Glomerular endothelial cell (primary cell): ENCODE results near the gene POU3F1. TPM values are rescaled to one million over a fixed set of nuclear protein-coding genes. Genes with fewer than 3 reads are reported as not detected.
"Not testable (repeated sequence)": the region's sequence is repeated elsewhere in the genome, so short reads cannot be mapped to it uniquely, and the experiment has no call there.

Experiments used
- DNase-seq: peaks from one replicate; pipeline ENCODE4 v3.0.0-alpha.2; 2011; ENCODE audit warnings: low read depth, low spot score; ENCODE audit errors: extremely low read depth
- total RNA-seq: library from RNA; depleted of rRNA; stranded (reverse); fragments of >200 nt; gene quantifications from 2 replicates; pipeline ENCODE4 v1.2.3, GENCODE V29; 2015

POU3F1 gene
- total RNA-seq, 1 donor from 2014 or later = not detected

DNA sequence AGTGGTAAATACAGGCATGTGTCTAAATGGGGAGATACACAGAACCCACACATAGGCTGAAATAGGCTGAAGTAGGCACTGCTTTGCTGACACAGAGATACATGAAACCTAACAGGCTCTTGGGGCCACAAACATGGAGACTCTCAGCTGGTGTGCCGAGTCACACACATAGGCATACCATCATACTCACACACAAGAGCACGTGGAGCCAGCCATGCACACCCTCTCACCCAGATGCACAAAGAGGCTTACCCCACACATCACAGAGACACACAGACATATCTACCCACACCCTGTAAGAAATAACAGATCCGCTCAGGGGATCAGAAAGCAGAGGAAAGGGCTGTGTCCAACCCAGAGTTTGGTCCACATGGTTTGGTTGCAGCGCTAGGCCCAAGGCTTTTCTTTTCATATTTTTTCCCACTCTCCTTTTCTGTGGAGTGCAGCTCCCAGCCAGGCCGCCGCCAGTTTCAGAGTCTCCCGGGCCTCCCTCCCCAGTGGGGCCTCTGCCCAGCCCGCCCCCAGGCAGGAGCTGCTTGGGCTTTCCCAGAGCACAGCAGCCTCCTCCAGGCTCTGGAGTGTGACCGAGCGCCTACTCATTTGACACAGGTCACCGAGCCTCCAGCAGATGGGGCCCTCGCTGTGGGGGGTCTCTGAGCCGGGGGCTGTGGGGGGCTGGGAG, 3.9 kb upstream of the POU3F1 start:
- DNase-seq = no peak

DNA sequence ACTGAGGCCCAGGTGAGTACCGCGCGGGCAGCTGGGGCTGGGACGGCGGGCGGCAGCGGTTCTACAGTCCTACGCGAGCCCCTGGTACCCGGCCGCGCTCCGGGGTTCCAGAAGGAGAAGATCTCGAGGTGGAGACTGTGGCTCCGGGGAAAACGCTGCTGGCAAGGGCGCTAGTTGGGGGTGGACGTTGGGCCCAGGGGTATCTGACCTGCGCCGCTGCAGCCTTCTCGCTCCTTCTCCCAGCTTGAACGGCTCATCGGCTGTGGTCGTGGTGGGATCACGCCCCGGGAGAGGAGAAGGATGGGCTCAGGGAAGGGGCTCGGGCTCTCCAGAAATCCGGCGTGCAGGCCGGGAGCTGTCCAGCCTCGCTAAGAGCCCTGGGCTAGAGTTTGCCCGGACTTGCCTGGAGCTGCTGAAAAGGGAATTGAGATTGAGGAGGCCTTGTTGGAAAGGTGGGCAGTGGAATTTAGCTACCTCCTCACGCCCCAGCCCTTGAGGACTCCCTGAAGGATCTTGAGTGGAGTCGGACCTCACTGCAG, 1.1 kb upstream of the POU3F1 start:
- no peak for DNase-seq

DNA sequence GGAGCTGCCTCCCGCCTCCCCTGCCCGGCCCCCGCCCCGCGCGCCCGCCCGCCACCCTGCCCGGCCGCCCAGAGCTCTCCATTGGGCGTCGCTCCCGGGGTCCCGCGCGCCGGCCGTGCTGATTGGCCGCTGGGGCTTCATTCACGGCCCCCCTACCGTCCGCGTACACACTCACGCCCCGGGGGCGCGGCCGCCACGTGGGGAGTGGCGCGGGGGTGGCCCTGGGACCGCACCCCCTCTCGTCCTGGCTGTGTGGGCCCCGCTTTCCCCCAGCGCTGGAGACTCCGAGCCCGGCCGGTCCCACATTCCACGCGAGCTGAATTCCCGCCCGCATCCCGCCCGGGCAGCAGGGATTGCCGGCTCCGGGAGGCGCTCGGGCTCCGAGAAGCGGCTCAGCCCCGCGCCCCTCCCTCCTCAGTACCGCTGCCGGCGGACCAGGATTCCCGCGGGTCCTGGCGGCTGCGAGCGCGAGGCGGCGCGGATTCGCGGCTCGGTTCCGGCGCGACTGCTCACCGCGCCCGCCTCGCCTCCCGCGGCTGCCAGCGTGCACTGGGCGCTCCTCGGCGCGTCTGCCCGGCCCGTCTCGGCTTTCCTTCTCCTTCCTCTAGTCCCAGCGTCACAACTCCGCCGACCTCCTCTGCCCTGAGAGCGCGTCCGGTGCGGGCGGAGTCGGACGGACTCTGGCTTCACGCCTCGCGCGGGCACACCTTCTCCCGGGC, 450 bp upstream of the POU3F1 start:
- no peak for DNase-seq

DNA sequence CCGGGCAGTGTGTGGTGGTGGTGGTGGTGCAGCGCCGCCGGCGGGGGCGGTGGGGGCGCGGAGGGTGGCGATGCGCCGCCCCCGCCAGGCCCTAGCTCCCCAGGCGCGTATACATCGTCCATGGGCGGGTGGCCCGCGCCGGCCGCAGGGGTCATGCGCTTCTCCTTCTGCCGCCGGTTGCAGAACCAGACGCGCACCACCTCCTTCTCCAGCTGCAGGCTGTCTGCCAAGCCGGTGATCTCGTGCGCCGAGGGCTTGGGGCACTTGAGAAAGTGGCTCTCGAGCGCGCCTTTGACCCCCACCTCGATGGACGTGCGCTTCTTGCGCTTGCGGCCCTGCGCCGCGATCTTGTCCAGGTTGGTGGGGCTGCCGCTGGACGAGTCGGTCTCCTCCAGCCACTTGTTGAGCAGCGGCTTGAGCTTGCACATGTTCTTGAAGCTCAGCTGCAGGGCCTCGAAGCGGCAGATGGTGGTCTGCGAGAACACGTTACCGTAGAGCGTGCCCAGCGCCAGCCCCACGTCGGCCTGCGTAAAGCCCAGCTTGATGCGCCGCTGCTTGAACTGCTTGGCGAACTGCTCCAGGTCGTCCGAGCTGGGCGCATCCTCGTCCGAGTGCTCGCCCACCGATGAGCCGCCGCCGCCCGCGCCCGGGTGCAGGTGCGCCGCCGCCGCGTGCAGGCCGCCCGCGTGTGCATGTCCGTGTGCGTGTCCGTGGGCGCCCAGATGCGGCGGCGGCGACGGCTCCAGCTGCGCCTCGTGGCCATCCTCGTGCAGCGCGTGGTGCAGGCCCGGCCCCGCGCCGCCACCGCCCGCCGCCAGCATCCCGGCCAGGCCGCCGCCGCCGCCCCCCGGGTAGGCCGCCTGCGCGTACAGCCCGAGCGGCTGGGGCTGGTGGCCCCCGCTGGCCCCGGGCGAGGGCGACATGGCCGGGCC, 926 bp downstream of the POU3F1 start:
- no peak for DNase-seq

DNA sequence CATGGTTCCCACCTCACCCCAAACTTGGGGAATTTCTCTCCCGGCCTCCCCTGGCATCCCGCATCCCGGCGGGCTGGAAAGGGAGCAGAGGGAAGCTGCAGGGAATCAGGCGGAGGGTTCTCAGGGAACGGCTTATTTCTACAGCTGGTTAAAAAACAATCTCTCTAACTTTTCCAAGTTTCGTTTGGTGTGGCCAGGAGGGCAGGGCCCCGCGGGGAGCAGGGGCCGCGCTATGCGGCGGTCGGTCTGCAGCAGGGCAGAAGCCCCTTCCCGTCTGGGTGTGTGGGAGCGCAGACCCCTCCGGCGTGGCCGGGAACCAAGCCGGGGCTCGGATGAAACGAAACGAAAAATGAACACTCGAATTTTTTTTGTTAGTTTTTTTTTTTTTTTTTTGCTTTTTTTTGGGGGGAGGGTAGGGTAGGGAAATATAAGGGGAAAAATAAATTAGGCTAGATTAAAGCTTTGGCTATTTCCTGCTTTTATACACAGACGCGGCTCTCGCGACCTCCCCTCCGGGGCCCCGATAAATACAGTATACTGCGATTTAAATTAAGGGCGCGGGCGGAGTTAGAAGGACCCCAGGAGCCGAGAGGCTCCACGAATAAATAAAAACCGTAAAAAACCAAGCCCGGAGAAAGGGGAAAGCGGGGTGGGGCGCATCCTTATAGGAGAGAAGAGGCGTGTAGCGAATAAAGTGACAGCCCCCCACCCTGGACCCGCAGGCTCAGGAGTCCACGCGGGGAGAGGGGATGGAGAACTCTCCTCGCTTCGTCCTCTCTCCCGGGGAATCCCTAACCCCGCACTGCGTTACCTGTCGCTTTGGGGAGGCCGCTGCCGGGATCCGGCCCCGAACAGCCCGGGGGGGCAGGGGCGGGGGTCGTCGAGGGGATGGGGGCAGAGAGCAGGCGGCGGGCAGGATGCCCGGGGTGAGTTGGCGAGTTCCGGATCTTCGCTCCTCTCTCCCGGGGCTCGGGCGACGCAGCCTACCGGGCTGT, 2.1 kb downstream of the POU3F1 start:
- no peak for DNase-seq

DNA sequence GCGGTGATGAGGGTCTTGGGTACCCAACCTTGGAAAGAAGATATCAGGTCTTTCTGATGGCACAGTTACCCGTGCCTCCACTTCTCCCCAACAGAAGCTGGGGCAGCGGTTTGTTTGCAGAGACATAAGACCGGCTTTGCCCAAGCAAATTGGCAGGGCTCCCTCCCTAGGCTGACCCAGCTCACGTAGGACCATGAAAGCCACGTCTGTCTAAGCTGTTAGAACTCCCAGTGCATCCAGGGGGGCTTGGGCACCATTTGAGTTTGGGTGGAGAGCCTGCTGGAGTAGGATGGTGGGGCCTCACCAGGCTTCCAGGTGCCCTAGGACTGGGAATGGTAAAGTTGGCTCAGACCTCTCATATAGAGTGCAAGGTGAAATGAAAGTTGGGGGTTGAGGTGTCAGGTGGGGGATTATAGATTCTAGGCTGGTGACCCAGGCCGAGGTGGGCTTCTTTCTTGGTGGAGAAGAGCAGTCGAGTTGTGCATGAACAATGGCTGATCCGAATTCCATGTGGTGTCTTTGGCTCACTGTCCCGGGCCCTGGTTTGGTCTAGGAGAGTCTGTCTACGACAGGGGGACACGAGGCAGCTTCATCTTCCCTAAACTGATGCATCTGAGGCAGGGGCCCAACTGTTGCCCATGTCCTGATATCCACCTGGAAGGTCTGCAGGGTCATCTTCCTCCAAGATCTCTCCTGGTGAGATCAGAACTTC, 3.4 kb downstream of the POU3F1 start:
- no peak for DNase-seq

DNA sequence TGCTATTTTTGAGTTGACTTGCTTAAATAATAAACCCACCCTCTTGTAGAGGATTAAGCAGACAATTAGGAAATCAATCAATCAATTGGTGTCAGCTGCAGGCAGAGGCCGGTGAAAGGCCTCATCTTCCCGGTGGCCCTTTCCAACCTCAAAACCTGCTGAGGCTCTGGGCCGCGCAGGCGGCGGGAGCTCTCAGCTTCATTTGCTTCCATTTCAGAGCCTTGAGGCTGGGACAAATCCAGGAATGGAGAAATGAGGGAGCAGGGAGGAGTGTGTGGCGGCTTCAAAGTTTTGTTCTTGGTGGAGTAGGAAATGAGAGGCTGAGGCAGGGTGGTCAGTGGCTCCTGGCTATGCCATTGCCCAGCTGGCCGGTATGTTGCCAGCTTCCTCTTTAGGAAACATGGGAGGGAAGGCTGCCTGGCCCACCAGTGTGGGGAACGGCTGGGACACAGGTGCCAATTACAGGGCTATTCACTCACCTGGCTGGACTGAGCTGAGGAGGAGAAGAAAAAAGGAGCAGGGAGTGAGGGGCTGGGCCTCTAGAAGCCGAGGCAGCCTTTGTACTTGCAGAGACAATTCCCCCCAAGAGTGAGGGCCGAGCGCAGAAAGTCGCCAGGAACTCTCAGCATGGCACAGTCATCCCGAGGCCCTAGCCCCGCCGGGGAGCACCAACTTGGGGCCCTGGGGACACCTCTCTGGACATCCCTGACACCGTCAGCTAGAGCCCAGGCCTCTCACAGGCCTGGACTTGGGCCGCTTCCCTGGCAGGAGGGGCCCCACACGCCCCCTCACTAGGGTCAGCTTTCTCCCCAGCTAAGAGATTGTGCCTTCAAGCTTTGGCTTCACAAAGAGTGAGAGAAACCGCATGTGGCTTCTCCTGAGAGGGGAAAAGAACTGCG, 4.4 kb downstream of the POU3F1 start:
- DNase-seq = no peak

DNA sequence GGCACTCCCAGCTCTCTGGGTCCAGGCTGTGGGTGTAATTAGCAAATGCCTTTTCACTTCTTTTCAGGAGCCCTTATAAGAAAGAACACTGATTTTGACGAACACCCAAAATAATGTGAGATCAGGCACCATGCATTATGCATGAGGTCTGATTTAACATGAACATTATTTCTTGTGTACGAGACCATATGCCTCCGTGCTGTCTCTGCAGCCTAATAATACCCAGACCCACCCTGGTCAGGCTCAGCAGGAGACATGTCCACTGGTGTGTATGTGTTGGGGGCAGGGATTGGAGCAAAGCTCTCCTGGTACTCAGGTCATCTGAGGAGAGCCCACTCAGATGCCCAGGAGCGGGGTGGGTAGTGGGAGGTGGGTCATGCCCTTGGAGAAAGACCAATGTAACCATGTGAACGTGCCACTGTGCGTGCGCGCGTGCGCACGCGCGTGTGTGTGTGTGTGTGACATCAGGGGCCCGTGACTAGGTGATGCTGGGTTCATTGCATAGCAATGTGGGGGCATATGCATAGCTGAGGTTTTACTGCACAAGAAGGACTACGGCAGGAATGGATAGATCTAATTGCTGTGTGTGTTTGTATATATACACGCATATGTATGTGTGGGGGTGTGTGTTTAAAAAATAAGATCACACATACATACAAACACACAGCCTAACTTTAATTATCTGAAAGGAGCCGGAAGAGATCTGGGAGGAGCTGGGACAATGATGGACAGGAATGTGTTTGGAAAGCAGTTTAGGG, 7.1 kb downstream of the POU3F1 start:
- DNase-seq = no peak

DNA sequence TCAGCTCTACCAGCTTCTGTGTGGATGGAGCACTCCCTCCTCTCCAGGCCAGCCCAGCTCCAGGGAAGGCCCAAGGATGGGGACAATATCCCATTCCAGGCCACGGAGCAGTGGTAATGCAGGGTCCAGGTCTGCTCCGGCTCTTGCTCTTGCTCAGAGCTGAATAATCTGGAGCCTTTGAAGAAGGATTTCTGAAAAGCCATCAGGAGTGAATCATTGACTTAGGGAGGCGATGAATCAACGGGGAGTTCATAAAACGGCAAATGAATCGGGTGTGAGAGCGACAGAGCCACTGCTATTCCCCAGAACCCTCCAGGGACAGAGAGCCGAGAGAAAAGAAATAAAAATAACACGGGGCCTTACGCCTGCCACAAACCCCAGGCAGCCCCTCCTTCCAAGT, 7.7 kb downstream of the POU3F1 start:
- no peak for DNase-seq

DNA sequence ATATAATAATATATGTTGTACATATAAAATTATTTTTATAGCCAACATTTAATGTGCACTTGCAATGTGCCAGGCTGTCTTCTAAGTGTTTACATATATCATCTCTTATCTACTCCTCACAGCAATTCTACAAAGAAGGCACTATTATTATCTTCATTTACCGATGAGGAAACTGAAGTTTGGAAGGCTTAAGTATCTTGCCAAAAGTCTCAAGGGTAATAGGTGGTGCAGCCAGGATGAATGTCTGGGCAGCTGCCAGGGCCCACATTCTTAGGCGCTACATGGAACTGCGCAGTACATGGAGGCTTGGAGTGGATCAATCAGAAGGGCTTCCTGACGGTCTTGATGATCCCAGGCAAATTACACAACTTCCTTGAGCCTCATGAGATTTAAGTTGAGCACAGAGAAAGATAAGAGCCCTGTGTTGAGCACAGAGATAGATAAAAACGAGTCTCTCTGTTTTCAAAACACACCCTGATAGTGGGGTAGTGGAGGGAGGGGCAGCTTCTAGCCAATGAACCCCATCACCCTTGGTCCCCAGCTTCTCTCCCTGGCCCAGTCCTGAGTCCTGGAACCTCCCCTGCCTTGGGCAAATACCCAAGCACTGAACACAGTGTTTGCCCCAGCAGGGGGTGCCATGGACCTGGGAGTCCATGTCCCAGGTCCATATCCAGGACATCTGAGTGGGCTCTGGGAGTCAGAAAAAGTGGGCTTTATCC, 9.2 kb downstream of the POU3F1 start:
- no peak for DNase-seq

DNA sequence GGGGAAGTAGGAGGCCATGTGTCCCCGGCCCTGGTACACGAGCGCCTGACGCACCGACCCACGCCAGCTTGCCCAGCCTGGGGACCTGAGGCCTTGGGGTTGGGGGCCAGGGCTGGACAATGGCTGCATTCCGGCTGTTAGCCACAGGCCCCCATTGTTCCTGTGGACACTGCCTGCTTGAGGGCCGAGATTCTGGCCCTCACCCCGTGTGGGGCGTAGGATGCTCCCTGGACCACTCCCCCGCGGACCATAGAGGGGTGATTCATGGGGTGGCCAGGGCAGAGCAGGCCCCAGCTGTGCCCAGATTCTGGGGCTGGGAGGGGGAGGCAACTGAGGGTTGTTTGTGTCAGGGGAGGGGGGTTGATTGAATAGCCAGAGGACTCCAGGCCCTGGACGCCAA, 11.7 kb downstream of the POU3F1 start:
- no peak for DNase-seq

DNA sequence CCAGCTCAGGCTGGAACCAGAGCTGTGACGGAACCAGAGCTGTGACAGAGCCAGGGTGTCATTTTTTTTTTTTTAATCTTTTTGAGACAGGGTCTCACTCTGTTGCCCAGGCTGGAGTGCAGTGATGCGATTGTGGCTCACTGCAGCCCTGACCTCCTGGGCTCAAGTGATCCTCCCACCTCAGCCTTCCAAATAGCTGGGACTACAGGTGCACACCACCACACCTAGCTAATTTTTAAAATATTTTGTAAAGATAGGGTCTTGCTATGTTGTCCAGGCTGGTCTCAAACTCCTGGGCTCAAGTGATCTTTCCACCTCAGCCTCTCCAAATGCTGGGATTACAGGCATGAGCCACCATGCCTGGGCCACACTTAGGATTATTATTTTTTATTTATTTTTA, 13.6 kb downstream of the POU3F1 start:
- DNase-seq = not testable (repeated sequence)

DNA sequence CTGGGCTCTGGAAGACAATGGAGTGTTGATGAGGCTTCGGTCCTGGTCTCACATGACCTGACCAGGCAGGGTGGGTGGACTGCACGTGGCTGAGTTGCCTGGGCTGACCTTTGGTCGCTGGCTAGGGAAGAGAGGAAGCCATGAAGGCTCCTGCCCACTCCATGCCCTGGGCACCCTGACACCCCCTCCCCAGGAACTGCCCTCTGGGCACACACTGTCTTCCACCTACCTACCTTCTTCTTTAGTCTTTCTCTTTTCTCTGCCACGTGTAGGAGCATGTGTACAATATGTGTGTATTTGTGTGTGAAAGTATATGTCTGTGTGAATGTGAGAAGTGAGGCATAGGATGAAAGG, 15.1 kb downstream of the POU3F1 start:
- no peak for DNase-seq

DNA sequence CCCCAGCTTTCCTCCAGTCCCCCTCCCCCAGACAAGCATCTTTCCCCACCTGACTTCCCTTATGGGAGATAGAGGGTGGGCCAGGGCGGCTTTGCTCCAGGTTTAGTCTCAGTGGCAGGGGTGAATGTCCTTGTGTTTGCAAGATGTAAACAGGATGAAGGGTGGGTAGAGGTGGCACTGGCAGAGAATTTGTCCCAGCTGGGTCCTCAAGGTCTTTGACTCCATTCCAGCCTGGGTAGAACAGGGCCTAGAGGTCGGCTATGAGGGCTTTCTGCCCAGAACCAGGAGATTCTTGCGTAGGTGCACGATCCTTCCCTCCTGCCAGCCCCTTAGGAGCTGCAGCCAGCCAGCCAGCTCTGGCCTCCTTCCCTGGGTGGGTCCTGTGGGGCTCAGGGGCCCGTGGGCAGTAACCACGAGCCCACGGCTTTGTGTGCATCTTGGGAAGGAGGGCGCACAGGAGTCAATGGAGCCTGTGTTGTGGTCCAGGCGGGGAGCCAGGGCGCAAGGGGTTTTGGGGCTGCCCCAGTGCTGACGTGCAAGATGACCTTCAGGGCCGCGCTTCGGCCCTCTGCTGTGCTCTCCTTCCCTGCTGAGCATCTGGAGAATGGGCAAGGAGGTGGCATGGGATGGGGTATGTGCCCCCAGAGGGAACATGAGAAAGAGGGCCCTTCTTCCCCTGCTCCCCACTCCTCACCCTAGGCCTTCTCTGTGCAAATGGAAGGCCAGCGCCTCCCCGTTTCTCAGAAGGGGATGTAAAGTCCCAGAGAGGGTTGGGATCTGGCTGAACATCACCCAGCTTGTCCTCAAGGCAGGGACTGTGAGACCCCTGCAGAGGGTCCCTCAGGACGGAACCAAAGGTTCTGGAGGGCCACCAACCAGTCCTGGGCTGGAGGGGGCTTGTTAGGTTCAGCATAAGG, 15.7 kb downstream of the POU3F1 start:
- DNase-seq = no peak

DNA sequence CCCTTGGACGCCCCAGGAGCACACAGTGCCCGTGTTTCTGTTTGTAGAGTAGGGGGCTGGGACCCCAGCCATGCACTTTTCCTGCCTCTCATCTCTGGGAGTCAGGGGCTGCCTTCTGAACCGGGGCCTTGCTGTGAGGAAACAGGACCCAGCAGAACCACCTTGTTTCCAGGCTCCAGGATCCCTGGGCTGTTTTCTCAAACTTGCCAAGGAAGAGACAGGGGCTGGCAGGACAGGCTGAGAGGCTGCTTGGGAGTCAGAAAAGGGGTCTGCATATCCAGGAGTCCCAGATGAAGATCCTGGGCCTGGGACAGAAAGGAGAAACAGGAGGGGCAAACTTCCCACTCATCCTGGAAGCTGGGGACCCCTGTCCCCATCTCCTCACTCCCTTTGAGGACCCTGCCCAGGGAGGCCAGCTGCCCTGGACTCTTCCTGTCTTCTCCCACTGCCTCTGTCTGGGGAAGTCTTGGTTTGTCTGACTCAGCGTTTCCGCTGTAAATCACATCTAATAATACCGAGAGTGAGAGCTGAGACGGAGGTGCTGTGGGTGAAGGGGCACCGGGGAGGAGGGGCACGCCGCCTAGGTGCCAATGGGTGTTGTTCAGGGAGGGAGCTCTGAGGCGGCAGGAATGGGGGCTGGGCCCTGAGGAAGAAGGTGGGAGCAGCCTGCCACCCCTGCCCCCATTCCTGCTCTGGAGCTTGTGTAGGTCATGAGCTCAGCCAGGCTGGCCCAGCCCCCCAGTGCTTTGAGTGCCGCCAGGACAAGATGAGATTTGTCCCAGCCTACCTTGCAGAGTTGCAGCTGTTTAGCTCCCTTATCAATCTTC, 16.7 kb downstream of the POU3F1 start:
- no peak for DNase-seq
